Measurements from ENCODE around the gene TLR6. TPM values are rescaled to one million over a fixed set of nuclear protein-coding genes. Genes with fewer than 3 reads are reported as not detected.

TLR6 gene
- total and polyA plus RNA-seq, 2 of the 8 experiments (the other 6 are each of a cell fraction or from before 2014, with no cell fraction given): 0.02 to 0.09 TPM

DNA sequence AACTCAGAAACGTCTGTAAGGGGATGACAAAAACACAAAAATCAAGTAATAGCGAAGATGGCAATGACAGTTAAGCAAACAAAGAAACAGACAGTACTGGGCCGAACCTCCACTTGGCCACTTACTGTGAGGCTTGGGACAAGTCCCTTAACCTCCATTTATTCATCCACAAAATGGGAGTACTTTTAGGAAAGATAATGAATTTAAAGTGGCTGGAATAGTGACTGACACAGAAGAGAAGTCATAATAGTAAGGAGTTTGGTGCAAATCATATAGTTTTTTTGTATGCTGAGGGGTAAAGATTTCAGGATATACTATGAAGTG is 1.4 kb upstream of the TLR6 start (continued):
- TF ChIP-seq, protein P1, sequence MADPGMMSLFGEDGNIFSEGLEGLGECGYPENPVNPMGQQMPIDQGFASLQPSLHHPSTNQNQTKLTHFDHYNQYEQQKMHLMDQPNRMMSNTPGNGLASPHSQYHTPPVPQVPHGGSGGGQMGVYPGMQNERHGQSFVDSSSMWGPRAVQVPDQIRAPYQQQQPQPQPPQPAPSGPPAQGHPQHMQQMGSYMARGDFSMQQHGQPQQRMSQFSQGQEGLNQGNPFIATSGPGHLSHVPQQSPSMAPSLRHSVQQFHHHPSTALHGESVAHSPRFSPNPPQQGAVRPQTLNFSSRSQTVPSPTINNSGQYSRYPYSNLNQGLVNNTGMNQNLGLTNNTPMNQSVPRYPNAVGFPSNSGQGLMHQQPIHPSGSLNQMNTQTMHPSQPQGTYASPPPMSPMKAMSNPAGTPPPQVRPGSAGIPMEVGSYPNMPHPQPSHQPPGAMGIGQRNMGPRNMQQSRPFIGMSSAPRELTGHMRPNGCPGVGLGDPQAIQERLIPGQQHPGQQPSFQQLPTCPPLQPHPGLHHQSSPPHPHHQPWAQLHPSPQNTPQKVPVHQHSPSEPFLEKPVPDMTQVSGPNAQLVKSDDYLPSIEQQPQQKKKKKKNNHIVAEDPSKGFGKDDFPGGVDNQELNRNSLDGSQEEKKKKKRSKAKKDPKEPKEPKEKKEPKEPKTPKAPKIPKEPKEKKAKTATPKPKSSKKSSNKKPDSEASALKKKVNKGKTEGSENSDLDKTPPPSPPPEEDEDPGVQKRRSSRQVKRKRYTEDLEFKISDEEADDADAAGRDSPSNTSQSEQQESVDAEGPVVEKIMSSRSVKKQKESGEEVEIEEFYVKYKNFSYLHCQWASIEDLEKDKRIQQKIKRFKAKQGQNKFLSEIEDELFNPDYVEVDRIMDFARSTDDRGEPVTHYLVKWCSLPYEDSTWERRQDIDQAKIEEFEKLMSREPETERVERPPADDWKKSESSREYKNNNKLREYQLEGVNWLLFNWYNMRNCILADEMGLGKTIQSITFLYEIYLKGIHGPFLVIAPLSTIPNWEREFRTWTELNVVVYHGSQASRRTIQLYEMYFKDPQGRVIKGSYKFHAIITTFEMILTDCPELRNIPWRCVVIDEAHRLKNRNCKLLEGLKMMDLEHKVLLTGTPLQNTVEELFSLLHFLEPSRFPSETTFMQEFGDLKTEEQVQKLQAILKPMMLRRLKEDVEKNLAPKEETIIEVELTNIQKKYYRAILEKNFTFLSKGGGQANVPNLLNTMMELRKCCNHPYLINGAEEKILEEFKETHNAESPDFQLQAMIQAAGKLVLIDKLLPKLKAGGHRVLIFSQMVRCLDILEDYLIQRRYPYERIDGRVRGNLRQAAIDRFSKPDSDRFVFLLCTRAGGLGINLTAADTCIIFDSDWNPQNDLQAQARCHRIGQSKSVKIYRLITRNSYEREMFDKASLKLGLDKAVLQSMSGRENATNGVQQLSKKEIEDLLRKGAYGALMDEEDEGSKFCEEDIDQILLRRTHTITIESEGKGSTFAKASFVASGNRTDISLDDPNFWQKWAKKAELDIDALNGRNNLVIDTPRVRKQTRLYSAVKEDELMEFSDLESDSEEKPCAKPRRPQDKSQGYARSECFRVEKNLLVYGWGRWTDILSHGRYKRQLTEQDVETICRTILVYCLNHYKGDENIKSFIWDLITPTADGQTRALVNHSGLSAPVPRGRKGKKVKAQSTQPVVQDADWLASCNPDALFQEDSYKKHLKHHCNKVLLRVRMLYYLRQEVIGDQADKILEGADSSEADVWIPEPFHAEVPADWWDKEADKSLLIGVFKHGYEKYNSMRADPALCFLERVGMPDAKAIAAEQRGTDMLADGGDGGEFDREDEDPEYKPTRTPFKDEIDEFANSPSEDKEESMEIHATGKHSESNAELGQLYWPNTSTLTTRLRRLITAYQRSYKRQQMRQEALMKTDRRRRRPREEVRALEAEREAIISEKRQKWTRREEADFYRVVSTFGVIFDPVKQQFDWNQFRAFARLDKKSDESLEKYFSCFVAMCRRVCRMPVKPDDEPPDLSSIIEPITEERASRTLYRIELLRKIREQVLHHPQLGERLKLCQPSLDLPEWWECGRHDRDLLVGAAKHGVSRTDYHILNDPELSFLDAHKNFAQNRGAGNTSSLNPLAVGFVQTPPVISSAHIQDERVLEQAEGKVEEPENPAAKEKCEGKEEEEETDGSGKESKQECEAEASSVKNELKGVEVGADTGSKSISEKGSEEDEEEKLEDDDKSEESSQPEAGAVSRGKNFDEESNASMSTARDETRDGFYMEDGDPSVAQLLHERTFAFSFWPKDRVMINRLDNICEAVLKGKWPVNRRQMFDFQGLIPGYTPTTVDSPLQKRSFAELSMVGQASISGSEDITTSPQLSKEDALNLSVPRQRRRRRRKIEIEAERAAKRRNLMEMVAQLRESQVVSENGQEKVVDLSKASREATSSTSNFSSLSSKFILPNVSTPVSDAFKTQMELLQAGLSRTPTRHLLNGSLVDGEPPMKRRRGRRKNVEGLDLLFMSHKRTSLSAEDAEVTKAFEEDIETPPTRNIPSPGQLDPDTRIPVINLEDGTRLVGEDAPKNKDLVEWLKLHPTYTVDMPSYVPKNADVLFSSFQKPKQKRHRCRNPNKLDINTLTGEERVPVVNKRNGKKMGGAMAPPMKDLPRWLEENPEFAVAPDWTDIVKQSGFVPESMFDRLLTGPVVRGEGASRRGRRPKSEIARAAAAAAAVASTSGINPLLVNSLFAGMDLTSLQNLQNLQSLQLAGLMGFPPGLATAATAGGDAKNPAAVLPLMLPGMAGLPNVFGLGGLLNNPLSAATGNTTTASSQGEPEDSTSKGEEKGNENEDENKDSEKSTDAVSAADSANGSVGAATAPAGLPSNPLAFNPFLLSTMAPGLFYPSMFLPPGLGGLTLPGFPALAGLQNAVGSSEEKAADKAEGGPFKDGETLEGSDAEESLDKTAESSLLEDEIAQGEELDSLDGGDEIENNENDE (IDR thresholded peaks at IDR 0.05; ENCODE audit: insufficient replicate concordance, low read length): no peak
- TF ChIP-seq ZNF274 (IDR thresholded peaks at IDR 0.05; ENCODE audit: borderline replicate concordance, extremely low read depth, low read length) (no peak), KDM5A (IDR thresholded peaks at IDR 0.05; ENCODE audit: low read length) (no peak), EZH2 (IDR thresholded peaks at IDR 0.05; ENCODE audit: low read depth, low read length, severe bottlenecking) (no peak), CBX8 (IDR thresholded peaks at IDR 0.05; ENCODE audit: borderline replicate concordance, low read depth, low read length) (no peak), NANOG (IDR thresholded peaks at IDR 0.05; ENCODE audit: insufficient read depth, low read depth, low read length, poor library complexity, severe bottlenecking) (no peak)
